Measurements from ENCODE around the gene BRAP. TPM values are rescaled to one million over a fixed set of nuclear protein-coding genes. Genes with fewer than 3 reads are reported as not detected.
"Not testable (repeated sequence)": the region's sequence is repeated elsewhere in the genome, so short reads cannot be mapped to it uniquely, and the experiment has no call there.

Gene BRAP
- polyA plus RNA-seq, 3 donors = 7.0 to 14.5 (median 10.2) TPM

GRCh38 chr12:111597831-111598636 lies 87.7 kb downstream of the BRAP start:
- H3K9ac ChIP-seq (ENCODE audit: insufficient read depth, low read length, poor library complexity, severe bottlenecking) = peak overlapping the region; percentile 70
- H2AFZ ChIP-seq (ENCODE audit: insufficient read depth, low read depth, low read length, poor library complexity, severe bottlenecking) = peak overlapping the region; percentile 73
- no peaks in the 10 kb centered on the region for H3K9me3 ChIP-seq (replicated peaks in 1 of 2; ENCODE audit: control insufficient read depth in 1 of 2, insufficient read depth in 1 of 2, low read length in 2 of 2)
- no peaks in the 10 kb centered on the region for H3K36me3 ChIP-seq (replicated peaks in 1 of 2; ENCODE audit: control insufficient read depth in 1 of 2, insufficient read depth in 2 of 2, low read length in 2 of 2)
- peaks cover 53% of the 10 kb centered on the region for H4K20me1 ChIP-seq (ENCODE audit: insufficient read depth, low read length)
- peak overlapping the region; percentile 61 to 78 for H3K27ac ChIP-seq (ENCODE audit: low read depth in 1 of 2, low read length in 2 of 2)
- H3K9me3 Mint-ChIP-seq = no peaks in the 10 kb centered on the region
- H3K27me3 ChIP-seq (ENCODE audit: control insufficient read depth in 2 of 2, insufficient read depth in 2 of 2, low read length in 2 of 2) = no peaks in the 10 kb centered on the region
- H3K79me2 ChIP-seq (ENCODE audit: insufficient read depth, low read length) = peaks cover 61% of the 10 kb centered on the region
- under 1% methylated on average over 27 of the region's 67 CpGs for WGBS (ENCODE audit: insufficient coverage)
- peak overlapping the region; percentile 76 to 94 (median 87) for H3K27ac Mint-ChIP-seq
- peak; percentile 23 to 54 (median 33) for DNase-seq
- peaks cover 31% of the 10 kb centered on the region for H3K4me1 Mint-ChIP-seq
- intact Hi-C loops (cut with micrococcal nuclease) = loop anchor here in 1 of 2 donors (5.0 kb wide), 1 partner anchor 89 kb away; the partner anchor contains the start of genes ACAD10 and BRAP
- H3K27me3 Mint-ChIP-seq (ENCODE audit: low read depth in 3 of 3) = no peaks in the 10 kb centered on the region
- H3K4me3 ChIP-seq (replicated peaks in 1 of 3; ENCODE audit: low read depth in 2 of 3, low read length in 3 of 3) = peak overlapping the region; percentile 67 to 98 (median 97)
- no peak for TF ChIP-seq CTCF (IDR thresholded peaks at IDR 0.05)
- peak overlapping the region; percentile 95 to 96 for H3K4me3 Mint-ChIP-seq
- peak overlapping the region; percentile 83 for H3K4me2 ChIP-seq (replicated peaks; ENCODE audit: extremely low read depth, low read length, poor library complexity, severe bottlenecking)
- H3K4me1 ChIP-seq (ENCODE audit: control insufficient read depth in 1 of 2, insufficient read depth in 2 of 2, low read length in 2 of 2) = peaks cover 17 to 31% of the 10 kb centered on the region in 2 donors
- H3K36me3 Mint-ChIP-seq = peaks cover 2 to 7% of the 10 kb centered on the region in 2 donors

GRCh38 chr12:111596985-111597830 lies 88.5 kb downstream of the BRAP start:
- H3K27ac ChIP-seq (ENCODE audit: low read depth in 1 of 2, low read length in 2 of 2) = peak overlapping the region; percentile 61 to 78
- Mint-ChIP-seq H3K36me3 (peaks cover 2 to 7% of the 10 kb centered on the region in 2 donors), H3K27me3 (ENCODE audit: low read depth in 3 of 3) (no peaks in the 10 kb centered on the region), H3K4me1 (peaks cover 31% of the 10 kb centered on the region), H3K27ac (peak overlapping the region; percentile 76 to 94 (median 87)), H3K9me3 (no peaks in the 10 kb centered on the region), H3K4me3 (peak overlapping the region; percentile 95 to 96)
- DNase-seq = peak; percentile 37 to 51 (median 42)
- H3K4me3 ChIP-seq (replicated peaks in 1 of 3; ENCODE audit: low read depth in 2 of 3, low read length in 3 of 3) = peak overlapping the region; percentile 67 to 98 (median 97)
- H3K4me2 ChIP-seq (replicated peaks; ENCODE audit: extremely low read depth, low read length, poor library complexity, severe bottlenecking) = peak overlapping the region; percentile 83
- no peaks in the 10 kb centered on the region for H3K9me3 ChIP-seq (replicated peaks in 1 of 2; ENCODE audit: control insufficient read depth in 1 of 2, insufficient read depth in 1 of 2, low read length in 2 of 2)
- H3K9ac ChIP-seq (ENCODE audit: insufficient read depth, low read length, poor library complexity, severe bottlenecking) = peak overlapping the region; percentile 70
- H2AFZ ChIP-seq (ENCODE audit: insufficient read depth, low read depth, low read length, poor library complexity, severe bottlenecking) = peak overlapping the region; percentile 73
- H3K4me1 ChIP-seq (ENCODE audit: control insufficient read depth in 1 of 2, insufficient read depth in 2 of 2, low read length in 2 of 2) = peaks cover 17 to 31% of the 10 kb centered on the region in 2 donors
- TF ChIP-seq CTCF (IDR thresholded peaks at IDR 0.05) = no peak
- H3K27me3 ChIP-seq (ENCODE audit: control insufficient read depth in 2 of 2, insufficient read depth in 2 of 2, low read length in 2 of 2) = no peaks in the 10 kb centered on the region
- intact Hi-C loops (cut with micrococcal nuclease) = loop anchor here in 1 of 2 donors (5.0 kb wide), 1 partner anchor 90 kb away; the partner anchor contains the start of genes ACAD10 and BRAP
- H3K36me3 ChIP-seq (replicated peaks in 1 of 2; ENCODE audit: control insufficient read depth in 1 of 2, insufficient read depth in 2 of 2, low read length in 2 of 2) = no peaks in the 10 kb centered on the region
- WGBS (ENCODE audit: insufficient coverage) = under 1% methylated on average over 25 of the region's 33 CpGs
- peaks cover 61% of the 10 kb centered on the region for H4K20me1 ChIP-seq (ENCODE audit: insufficient read depth, low read length)
- H3K79me2 ChIP-seq (ENCODE audit: insufficient read depth, low read length) = peaks cover 68% of the 10 kb centered on the region

DNA sequence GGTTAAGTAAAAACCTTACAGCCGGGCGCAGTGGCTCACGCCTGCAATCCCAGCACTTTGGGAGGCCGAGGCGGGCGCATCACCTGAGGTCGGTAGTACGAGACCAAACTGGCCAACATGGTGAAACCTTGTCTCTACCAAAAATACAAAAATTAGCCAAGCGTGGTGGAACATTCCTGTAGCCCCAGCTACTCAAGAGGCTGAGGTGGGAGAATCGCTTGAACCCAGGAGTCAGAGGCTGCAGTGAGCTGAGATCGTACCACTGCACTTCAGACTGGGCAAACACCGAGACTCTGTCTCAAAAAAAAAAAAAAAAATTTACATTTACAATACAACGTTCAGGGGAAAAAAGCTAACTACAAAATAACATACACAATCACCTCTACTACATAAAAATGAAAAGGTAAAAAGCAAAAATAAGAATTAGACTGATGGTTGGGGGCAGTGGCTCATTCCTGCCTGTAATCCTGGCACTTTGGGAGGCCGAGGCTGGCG lies 90.4 kb downstream of the BRAP start:
- H3K9me3 Mint-ChIP-seq; H3K27ac ChIP-seq (ENCODE audit: low read depth in 1 of 2, low read length in 2 of 2); H3K27me3 Mint-ChIP-seq (ENCODE audit: low read depth in 3 of 3); H3K36me3 ChIP-seq (replicated peaks in 1 of 2; ENCODE audit: control insufficient read depth in 1 of 2, insufficient read depth in 2 of 2, low read length in 2 of 2); DNase-seq; H3K4me3 ChIP-seq (replicated peaks in 1 of 3; ENCODE audit: low read depth in 2 of 3, low read length in 3 of 3); H3K9ac ChIP-seq (ENCODE audit: insufficient read depth, low read length, poor library complexity, severe bottlenecking); H3K4me3 Mint-ChIP-seq; H3K36me3 Mint-ChIP-seq; H3K4me2 ChIP-seq (replicated peaks; ENCODE audit: extremely low read depth, low read length, poor library complexity, severe bottlenecking); H3K27me3 ChIP-seq (ENCODE audit: control insufficient read depth in 2 of 2, insufficient read depth in 2 of 2, low read length in 2 of 2); H2AFZ ChIP-seq (ENCODE audit: insufficient read depth, low read depth, low read length, poor library complexity, severe bottlenecking); H3K9me3 ChIP-seq (replicated peaks in 1 of 2; ENCODE audit: control insufficient read depth in 1 of 2, insufficient read depth in 1 of 2, low read length in 2 of 2): not testable (repeated sequence)
- intact Hi-C loops (cut with micrococcal nuclease) = loop anchor here in 1 of 2 donors (5.0 kb wide), 1 partner anchor 92 kb away; the partner anchor contains the start of genes ACAD10 and BRAP
- H3K79me2 ChIP-seq (ENCODE audit: insufficient read depth, low read length) = peaks cover 86% of the 10 kb centered on the region
- WGBS (ENCODE audit: insufficient coverage) = 98% methylated on average over 11 of the region's 15 CpGs
- H3K4me1 ChIP-seq (ENCODE audit: control insufficient read depth in 1 of 2, insufficient read depth in 2 of 2, low read length in 2 of 2) = peaks cover 17 to 31% of the 10 kb centered on the region in 2 donors
- H3K27ac Mint-ChIP-seq = peak overlapping the region in 2 of 7 donors; percentile 20 to 37
- H3K4me1 Mint-ChIP-seq = peaks cover 31% of the 10 kb centered on the region
- H4K20me1 ChIP-seq (ENCODE audit: insufficient read depth, low read length) = peaks cover 80% of the 10 kb centered on the region

All from CD14-positive monocyte (primary cell).